Endodermal cell (in vitro differentiated cells): ENCODE results near the gene QSOX2. TPM values are rescaled to one million over a fixed set of nuclear protein-coding genes. Genes with fewer than 3 reads are reported as not detected.

ENCODE experiments used
- DNase-seq: peaks from one replicate; pipeline ENCODE4 v3.0.0-alpha.2; 2017
- H3K27ac ChIP-seq: 2 replicates; pipeline ENCODE4 v1.5.1; 2013; ENCODE audit warnings: mild to moderate bottlenecking, low read depth, low read length, moderate library complexity
- H3K27me3 ChIP-seq: 2 replicates; pipeline ENCODE4 v1.6.1; 2013; ENCODE audit warnings: mild to moderate bottlenecking, low read length, moderate library complexity; ENCODE audit not compliant: insufficient read depth, control insufficient read depth, poor library complexity, severe bottlenecking
- H3K36me3 ChIP-seq: 2 replicates; pipeline ENCODE4 v1.7.0; 2013; ENCODE audit warnings: mild to moderate bottlenecking, low read length, moderate library complexity; ENCODE audit not compliant: control insufficient read depth, insufficient read depth
- H3K4me1 ChIP-seq: one replicate; pipeline ENCODE4 v1.7.0; 2013; ENCODE audit warnings: low read length; ENCODE audit not compliant: control insufficient read depth, insufficient read depth
- H3K4me3 ChIP-seq: 2 replicates; pipeline ENCODE4 v1.5.1; 2013; ENCODE audit warnings: mild to moderate bottlenecking, low read length, moderate library complexity
- H3K9ac ChIP-seq: 2 replicates; pipeline ENCODE4 v1.6.1; 2013; ENCODE audit warnings: mild to moderate bottlenecking, low read length, moderate library complexity; ENCODE audit not compliant: poor library complexity, severe bottlenecking; ENCODE audit errors: extremely low read depth
- H3K9me3 ChIP-seq: 2 replicates; pipeline ENCODE4 v1.6.1; 2013; ENCODE audit warnings: mild to moderate bottlenecking, low read length, moderate library complexity; ENCODE audit not compliant: control insufficient read depth
- H3K27ac Mint-ChIP-seq: 2 replicates; pipeline ENCODE4 v1.8.0; 2020; ENCODE audit warnings: mixed read lengths
- H3K27me3 Mint-ChIP-seq: 2 replicates; pipeline ENCODE4 v1.8.0; 2021; ENCODE audit warnings: mild to moderate bottlenecking, mixed read lengths; ENCODE audit not compliant: insufficient read depth
- H3K36me3 Mint-ChIP-seq: 2 replicates; pipeline ENCODE4 v1.8.0; 2020; ENCODE audit warnings: low read depth, mixed read lengths
- H3K4me1 Mint-ChIP-seq: 2 replicates; pipeline ENCODE4 v1.8.0; 2020; ENCODE audit warnings: mixed read lengths
- H3K4me3 Mint-ChIP-seq: 2 replicates; pipeline ENCODE4 v1.8.0; 2020; ENCODE audit warnings: mild to moderate bottlenecking, moderate library complexity, mixed read lengths
- H3K9me3 Mint-ChIP-seq: 2 replicates; pipeline ENCODE4 v1.8.0; 2020; ENCODE audit warnings: mild to moderate bottlenecking, mixed read lengths
- CTCF ChIP-seq: fragments of 200-600 bp; sonication (generic); conservative IDR thresholded peaks from 2 replicates; pipeline ENCODE4 v1.5.0; 2021; ENCODE audit warnings: antibody characterized with exemption, mild to moderate bottlenecking
- WGBS, 2 experiments: methylation state at CpG; one replicate each; pipeline versions ENCODE4 v1.1.5 to v1.1.7; 2013; ENCODE audit warnings: missing lambda C conversion rate in 2 of 2, mixed read lengths in 1 of 2; ENCODE audit not compliant: insufficient coverage in 1 of 2, insufficient read length in 1 of 2; 5-methylcytosine and 5-hydroxymethylcytosine counted together
- total RNA-seq, 2 donors: library from RNA; stranded (reverse); fragmentation: NEBNext Ultra II Directional in 1 of 2; extraction: Animal tissue kit (Norgen Biotek cat#: 25700) in 1 of 2; gene quantifications; 2 replicates in 1 of 2; 3 replicates in 1 of 2; pipeline ENCODE4 v1.2.1, GENCODE V29; 2021

QSOX2 gene
- total RNA-seq, 2 donors from 2014 or later: 22.0 to 26.3 TPM

- WGBS, 2 experiments: 20 to 28% methylated on average over 15 to 18 of the region's 18 CpGs
- H3K9ac ChIP-seq: no peak overlapping the region
- H3K27me3 ChIP-seq: peaks cover 99% of the 10 kb centered on the region
- H3K36me3 ChIP-seq: no peaks in the 10 kb centered on the region
- no peak overlapping the region for H3K27ac Mint-ChIP-seq
- H3K9me3 ChIP-seq: no peaks in the 10 kb centered on the region
- no peaks in the 10 kb centered on the region for H3K4me1 ChIP-seq
- H3K36me3 Mint-ChIP-seq: no peaks in the 10 kb centered on the region
- no peak for TF ChIP-seq CTCF
- H3K27ac ChIP-seq: no peak overlapping the region
- no peak overlapping the region for H3K4me3 Mint-ChIP-seq
- no peak overlapping the region for H3K4me3 ChIP-seq
- H3K4me1 Mint-ChIP-seq: no peaks in the 10 kb centered on the region
- peaks cover 90% of the 10 kb centered on the region for H3K27me3 Mint-ChIP-seq
- no peak for DNase-seq
- H3K9me3 Mint-ChIP-seq: no peaks in the 10 kb centered on the region
Measured at GRCh38 chr9:136197930-136198604, 47.5 kb downstream of the QSOX2 start.

GRCh38 chr9:136197084-136197875 lies 48.3 kb downstream of the QSOX2 start:
- Mint-ChIP-seq H3K27ac (no peak overlapping the region), H3K4me1 (no peaks in the 10 kb centered on the region), H3K4me3 (no peak overlapping the region), H3K36me3 (no peaks in the 10 kb centered on the region), H3K27me3 (peaks cover 91% of the 10 kb centered on the region), H3K9me3 (no peaks in the 10 kb centered on the region)
- Histone ChIP-seq H3K27ac (no peak overlapping the region), H3K9ac (no peak overlapping the region), H3K9me3 (no peaks in the 10 kb centered on the region), H3K27me3 (peaks cover 100% of the 10 kb centered on the region), H3K4me3 (no peak overlapping the region), H3K36me3 (no peaks in the 10 kb centered on the region), H3K4me1 (no peaks in the 10 kb centered on the region)
- 28 to 30% methylated on average over 13 to 35 of the region's 35 CpGs for WGBS, 2 experiments
- no peak for TF ChIP-seq CTCF
- DNase-seq: no peak

GRCh38 chr9:136196404-136197083 lies 49.1 kb downstream of the QSOX2 start:
- Mint-ChIP-seq H3K27me3 (peaks cover 93% of the 10 kb centered on the region), H3K4me1 (no peaks in the 10 kb centered on the region), H3K27ac (no peak overlapping the region), H3K9me3 (no peaks in the 10 kb centered on the region), H3K36me3 (no peaks in the 10 kb centered on the region), H3K4me3 (no peak overlapping the region)
- no peak for TF ChIP-seq CTCF
- Histone ChIP-seq H3K4me3 (no peak overlapping the region), H3K36me3 (no peaks in the 10 kb centered on the region), H3K27me3 (peaks cover 100% of the 10 kb centered on the region), H3K9ac (no peak overlapping the region), H3K9me3 (no peaks in the 10 kb centered on the region), H3K27ac (no peak overlapping the region), H3K4me1 (no peaks in the 10 kb centered on the region)
- 6 to 16% methylated on average over 5 to 16 of the region's 16 CpGs for WGBS, 2 experiments
- peak; percentile 64 for DNase-seq
